Prostate gland (tissue), 2 donors: ENCODE data around the gene MYOZ2. TPM values are rescaled to one million over a fixed set of nuclear protein-coding genes. Genes with fewer than 3 reads are reported as not detected.
A peak's percentile ranks its signal among the peaks of the same experiment; 100 is the strongest.

Source experiments
- DNase-seq: peaks from one replicate; pipeline ENCODE4 v3.0.0-alpha.2; 2019; ENCODE audit warnings: low spot score
- H3K27ac ChIP-seq, 2 donors: fragments of 200-600 bp; sonication (generic); 2 replicates each; pipeline ENCODE4 v1.5.1; 2017 to 2019
- H3K27me3 ChIP-seq: fragments of 200-600 bp; sonication (generic); replicated peaks from 2 replicates; pipeline ENCODE4 v1.5.1; 2019; ENCODE audit not compliant: insufficient read depth
- H3K36me3 ChIP-seq, 2 donors: fragments of 200-600 bp; sonication (generic); 1 replicate in 1 of 2; 2 replicates in 1 of 2; pipeline versions ENCODE4 v1.5.1 to v1.8.1; 2017 to 2019
- H3K4me1 ChIP-seq: fragments of 200-600 bp; sonication (generic); replicated peaks from 2 replicates; pipeline ENCODE4 v1.5.1; 2019
- H3K4me3 ChIP-seq, 2 donors: fragments of 200-600 bp; sonication (generic); 2 replicates each; pipeline ENCODE4 v1.5.1; 2017 to 2019
- H3K9me3 ChIP-seq: fragments of 200-600 bp; sonication (generic); 2 replicates; pipeline ENCODE4 v1.5.1; 2017
- POLR2A ChIP-seq: fragments of 450-650 bp; IDR thresholded peaks from one replicate; pipeline ENCODE4 v1.6.1; 2016; ENCODE audit warnings: antibody characterized with exemption, mild to moderate bottlenecking
- POLR2AphosphoS5 ChIP-seq: sonication (generic); formaldehyde crosslinking; IDR thresholded peaks from one replicate; pipeline ENCODE4 v1.6.1; 2017; ENCODE audit warnings: antibody characterized with exemption
- WGBS: methylation state at CpG from one replicate; pipeline ENCODE4 v1.1.5; 2018; 5-methylcytosine and 5-hydroxymethylcytosine counted together
- intact Hi-C: fragments of 100-400 bp; cut with DNase I; formaldehyde crosslinking; loops from one replicate; pipeline ENCODE4 v1.14.2; 2022
- total RNA-seq, 2 donors: library from RNA; depleted of rRNA; stranded (reverse); fragments of >200 nt; gene quantifications; one replicate each; pipeline ENCODE4 v1.1.0, GENCODE V29; 2016
- TF ChIP-seq, protein P1 (sequence below), 4 experiments: fragments of 200-600 bp in 2 of 4; fragments of 450-650 bp in 2 of 4; sonication (generic) in 2 of 4; IDR thresholded peaks; 1 replicate in 3 of 4; 2 replicates in 1 of 4; pipeline ENCODE4 v1.5.1; 2016 to 2019; ENCODE audit warnings: antibody characterized with exemption in 4 of 4, mild to moderate bottlenecking in 2 of 4, moderate library complexity in 2 of 4

The MYOZ2 gene
- 1 to 10 TPM; 2.1 to 5.5 TPM for total RNA-seq

- H3K4me3 ChIP-seq, result no peak within 1 kb of the TSS
- no peak within 1 kb of the TSS for H3K27ac ChIP-seq
Measured at GRCh38 chr4:119135721-119136121, at the start of gene MYOZ2. Gene MYOZ2 (plus strand): TSS chr4:119135832. CDS start chr4:119136526, 694 bp downstream.

DNA sequence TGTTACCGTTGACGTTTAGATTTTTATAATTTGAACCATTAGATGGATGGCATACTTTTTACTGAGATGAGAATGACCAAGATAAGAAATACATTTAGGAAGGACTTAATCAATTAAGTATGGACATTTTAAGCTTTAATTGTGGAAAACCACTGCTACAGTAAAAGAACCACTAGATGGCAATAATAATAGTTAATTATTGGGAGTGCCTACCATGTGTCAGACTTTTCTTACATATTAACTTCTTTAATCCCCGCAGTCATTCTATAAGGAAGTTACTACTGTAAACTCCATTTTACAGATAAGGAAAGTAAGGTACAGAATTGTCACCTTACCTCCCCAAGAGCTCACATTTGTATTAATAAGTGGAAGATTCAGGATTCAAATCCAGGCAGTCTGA is 48.5 kb upstream of the MYOZ2 start:
- no peaks in the 10 kb centered on the region for H3K36me3 ChIP-seq
- no peak for DNase-seq
- no peaks in the 10 kb centered on the region for H3K4me1 ChIP-seq
- H3K27ac ChIP-seq, result no peak overlapping the region
- H3K27me3 ChIP-seq, result no peaks in the 10 kb centered on the region
- TF ChIP-seq, protein P1, sequence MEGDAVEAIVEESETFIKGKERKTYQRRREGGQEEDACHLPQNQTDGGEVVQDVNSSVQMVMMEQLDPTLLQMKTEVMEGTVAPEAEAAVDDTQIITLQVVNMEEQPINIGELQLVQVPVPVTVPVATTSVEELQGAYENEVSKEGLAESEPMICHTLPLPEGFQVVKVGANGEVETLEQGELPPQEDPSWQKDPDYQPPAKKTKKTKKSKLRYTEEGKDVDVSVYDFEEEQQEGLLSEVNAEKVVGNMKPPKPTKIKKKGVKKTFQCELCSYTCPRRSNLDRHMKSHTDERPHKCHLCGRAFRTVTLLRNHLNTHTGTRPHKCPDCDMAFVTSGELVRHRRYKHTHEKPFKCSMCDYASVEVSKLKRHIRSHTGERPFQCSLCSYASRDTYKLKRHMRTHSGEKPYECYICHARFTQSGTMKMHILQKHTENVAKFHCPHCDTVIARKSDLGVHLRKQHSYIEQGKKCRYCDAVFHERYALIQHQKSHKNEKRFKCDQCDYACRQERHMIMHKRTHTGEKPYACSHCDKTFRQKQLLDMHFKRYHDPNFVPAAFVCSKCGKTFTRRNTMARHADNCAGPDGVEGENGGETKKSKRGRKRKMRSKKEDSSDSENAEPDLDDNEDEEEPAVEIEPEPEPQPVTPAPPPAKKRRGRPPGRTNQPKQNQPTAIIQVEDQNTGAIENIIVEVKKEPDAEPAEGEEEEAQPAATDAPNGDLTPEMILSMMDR (IDR thresholded peaks at IDR 0.05), result peak in 1 of 4 experiments; percentile 8
- TF ChIP-seq POLR2A, result no peak
- no peak for TF ChIP-seq POLR2AphosphoS5
- no peaks in the 10 kb centered on the region for H3K9me3 ChIP-seq
- intact Hi-C loops, result loop anchor here (10.0 kb wide), 1 partner anchor 128 kb away; the partner anchor contains the start of gene USP53
- 78% methylated on average over 3 of the region's 3 CpGs for WGBS
- H3K4me3 ChIP-seq, result no peak overlapping the region

More at GRCh38 chr4:119135721-119136121, at the start of gene MYOZ2:
- no peak for DNase-seq
- TF ChIP-seq, protein P1 (IDR thresholded peaks at IDR 0.05), result no peak
- TF ChIP-seq POLR2AphosphoS5 (no peak), POLR2A (no peak)
- H3K36me3 ChIP-seq, result no peaks in the 10 kb centered on the region
- H3K9me3 ChIP-seq, result no peaks in the 10 kb centered on the region
- 88% methylated on average over 2 of the region's 2 CpGs for WGBS
- no peaks in the 10 kb centered on the region for H3K4me1 ChIP-seq
- intact Hi-C loops, result no loop called here
- H3K27me3 ChIP-seq, result no peaks in the 10 kb centered on the region

DNA sequence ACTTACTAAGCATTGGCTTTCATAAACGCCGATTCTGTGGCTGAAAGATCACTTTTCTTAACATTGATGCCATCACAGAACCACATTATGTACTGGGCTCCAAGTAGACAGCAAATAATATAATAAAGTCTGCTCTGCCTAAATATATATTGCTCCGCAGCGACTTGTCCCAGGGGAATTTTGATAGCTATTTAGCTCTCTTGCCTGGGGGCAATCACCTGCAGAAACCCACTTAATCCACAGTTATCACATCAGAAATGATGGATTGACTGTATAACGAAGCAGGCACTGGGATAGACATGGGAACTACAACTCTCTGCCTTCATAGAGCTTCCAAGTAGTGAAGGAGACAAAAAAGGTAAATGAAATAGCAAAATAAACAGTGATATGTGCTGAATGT is 48.0 kb upstream of the MYOZ2 start:
- no peak for DNase-seq
- no peaks in the 10 kb centered on the region for H3K4me1 ChIP-seq
- 51% methylated on average over 5 of the region's 5 CpGs for WGBS
- H3K27ac ChIP-seq, result no peak overlapping the region
- H3K4me3 ChIP-seq, result no peak overlapping the region
- no peaks in the 10 kb centered on the region for H3K27me3 ChIP-seq
- no peak for TF ChIP-seq POLR2AphosphoS5
- no peak for TF ChIP-seq POLR2A
- TF ChIP-seq, protein P1 (IDR thresholded peaks at IDR 0.05), result no peak
- intact Hi-C loops, result loop anchor here (10.0 kb wide), 1 partner anchor 127 kb away; the partner anchor contains the start of gene USP53
- no peaks in the 10 kb centered on the region for H3K9me3 ChIP-seq
- no peaks in the 10 kb centered on the region for H3K36me3 ChIP-seq

GRCh38 chr4:119093042-119093827 is 42.4 kb upstream of the MYOZ2 start:
- Histone ChIP-seq H3K4me1 (no peaks in the 10 kb centered on the region), H3K27ac (no peak overlapping the region), H3K9me3 (no peaks in the 10 kb centered on the region), H3K27me3 (no peaks in the 10 kb centered on the region), H3K4me3 (no peak overlapping the region), H3K36me3 (no peaks in the 10 kb centered on the region)
- TF ChIP-seq POLR2AphosphoS5, result no peak
- TF ChIP-seq POLR2A, result no peak
- TF ChIP-seq, protein P1 (IDR thresholded peaks at IDR 0.05), result no peak
- 73% methylated on average over 5 of the region's 5 CpGs for WGBS
- no peak for DNase-seq
- intact Hi-C loops, result no loop called here
